ENCODE results near the gene DGAT2L6. TPM values are rescaled to one million over a fixed set of nuclear protein-coding genes. Genes with fewer than 3 reads are reported as not detected.

DGAT2L6 gene
- total RNA-seq, 1 donor from 2014 or later: not detected

- Mint-ChIP-seq H3K27me3 (ENCODE audit: low read depth) (no peaks in the 10 kb centered on the region), H3K36me3 (ENCODE audit: low read depth) (no peaks in the 10 kb centered on the region), H3K27ac (ENCODE audit: unreplicated experiment) (no peak overlapping the region), H3K4me1 (peaks cover 36% of the 10 kb centered on the region), H3K9me3 (no peaks in the 10 kb centered on the region), H3K4me3 (no peak overlapping the region)
- DNase-seq (ENCODE audit: low read depth, low spot score): no peak
- TF ChIP-seq, protein P1, sequence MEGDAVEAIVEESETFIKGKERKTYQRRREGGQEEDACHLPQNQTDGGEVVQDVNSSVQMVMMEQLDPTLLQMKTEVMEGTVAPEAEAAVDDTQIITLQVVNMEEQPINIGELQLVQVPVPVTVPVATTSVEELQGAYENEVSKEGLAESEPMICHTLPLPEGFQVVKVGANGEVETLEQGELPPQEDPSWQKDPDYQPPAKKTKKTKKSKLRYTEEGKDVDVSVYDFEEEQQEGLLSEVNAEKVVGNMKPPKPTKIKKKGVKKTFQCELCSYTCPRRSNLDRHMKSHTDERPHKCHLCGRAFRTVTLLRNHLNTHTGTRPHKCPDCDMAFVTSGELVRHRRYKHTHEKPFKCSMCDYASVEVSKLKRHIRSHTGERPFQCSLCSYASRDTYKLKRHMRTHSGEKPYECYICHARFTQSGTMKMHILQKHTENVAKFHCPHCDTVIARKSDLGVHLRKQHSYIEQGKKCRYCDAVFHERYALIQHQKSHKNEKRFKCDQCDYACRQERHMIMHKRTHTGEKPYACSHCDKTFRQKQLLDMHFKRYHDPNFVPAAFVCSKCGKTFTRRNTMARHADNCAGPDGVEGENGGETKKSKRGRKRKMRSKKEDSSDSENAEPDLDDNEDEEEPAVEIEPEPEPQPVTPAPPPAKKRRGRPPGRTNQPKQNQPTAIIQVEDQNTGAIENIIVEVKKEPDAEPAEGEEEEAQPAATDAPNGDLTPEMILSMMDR (conservative IDR thresholded peaks at IDR 0.05): no peak
Measured at GRCh38 chrX:70172964-70173363, 4.3 kb upstream of the DGAT2L6 start.

DNA sequence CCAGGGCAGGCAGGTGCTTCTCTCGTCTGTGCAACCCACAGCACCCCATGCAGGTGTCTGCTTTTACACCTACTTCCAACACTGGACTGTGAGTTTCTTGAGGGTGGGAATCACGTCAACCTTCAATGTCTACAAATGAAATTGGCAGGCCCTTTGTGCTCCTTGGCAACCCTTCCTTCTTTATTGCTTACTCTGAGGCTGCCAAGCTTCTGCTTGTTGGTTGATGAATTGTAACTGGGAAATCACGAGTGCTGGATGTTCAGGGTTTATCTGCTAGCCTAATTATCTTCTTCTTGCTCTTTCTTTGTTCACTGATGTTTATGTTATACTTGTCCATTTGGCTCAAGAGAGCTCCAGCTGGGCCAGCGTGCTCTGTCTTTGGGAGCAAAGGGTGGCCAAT, 2.5 kb upstream of the DGAT2L6 start:
- no peak overlapping the region for H3K4me3 Mint-ChIP-seq
- no peaks in the 10 kb centered on the region for H3K27me3 Mint-ChIP-seq (ENCODE audit: low read depth)
- no peaks in the 10 kb centered on the region for H3K9me3 Mint-ChIP-seq
- H3K36me3 Mint-ChIP-seq (ENCODE audit: low read depth): no peaks in the 10 kb centered on the region
- H3K27ac Mint-ChIP-seq (ENCODE audit: unreplicated experiment): no peak overlapping the region
- TF ChIP-seq, protein P1 (conservative IDR thresholded peaks at IDR 0.05): no peak
- H3K4me1 Mint-ChIP-seq: peaks cover 26% of the 10 kb centered on the region
- DNase-seq (ENCODE audit: low read depth, low spot score): no peak

- TF ChIP-seq, protein P1 (conservative IDR thresholded peaks at IDR 0.05): no peak
- Mint-ChIP-seq H3K9me3 (no peaks in the 10 kb centered on the region), H3K36me3 (ENCODE audit: low read depth) (no peaks in the 10 kb centered on the region), H3K4me1 (peaks cover 26% of the 10 kb centered on the region), H3K4me3 (no peak overlapping the region), H3K27me3 (ENCODE audit: low read depth) (no peaks in the 10 kb centered on the region), H3K27ac (ENCODE audit: unreplicated experiment) (no peak overlapping the region)
- DNase-seq (ENCODE audit: low read depth, low spot score): no peak
Measured at GRCh38 chrX:70175338-70175737, 1.9 kb upstream of the DGAT2L6 start.

DNA sequence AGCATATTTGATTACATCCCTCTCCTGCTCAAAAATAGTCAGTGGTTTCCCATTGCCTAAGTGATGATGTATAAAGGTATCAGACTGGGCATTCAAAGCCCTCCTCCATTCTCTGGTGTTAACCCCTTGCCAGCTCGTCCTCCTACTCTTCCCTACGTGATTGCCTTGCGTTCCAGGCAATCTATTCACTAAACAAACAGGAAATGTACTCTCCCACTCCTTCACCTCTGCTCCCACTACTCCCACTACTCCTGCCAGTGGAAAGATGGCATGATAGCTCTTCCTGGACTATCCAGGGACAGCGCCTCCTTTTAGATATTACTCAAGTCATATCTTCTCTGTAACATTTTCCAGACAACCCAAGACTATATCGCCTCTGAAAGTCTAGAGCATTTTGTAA, 5.8 kb downstream of the DGAT2L6 start:
- Mint-ChIP-seq H3K4me1 (no peaks in the 10 kb centered on the region), H3K9me3 (peaks cover 7% of the 10 kb centered on the region), H3K36me3 (ENCODE audit: low read depth) (peaks cover 3% of the 10 kb centered on the region), H3K27ac (ENCODE audit: unreplicated experiment) (no peak overlapping the region), H3K4me3 (no peak overlapping the region), H3K27me3 (ENCODE audit: low read depth) (no peaks in the 10 kb centered on the region)
- TF ChIP-seq, protein P1 (conservative IDR thresholded peaks at IDR 0.05): no peak
- no peak for DNase-seq (ENCODE audit: low read depth, low spot score)

GRCh38 chrX:70190225-70190624, 12.9 kb downstream of the DGAT2L6 start:
- H3K4me1 Mint-ChIP-seq: no peaks in the 10 kb centered on the region
- no peak overlapping the region for H3K4me3 Mint-ChIP-seq
- TF ChIP-seq, protein P1 (conservative IDR thresholded peaks at IDR 0.05): no peak
- H3K9me3 Mint-ChIP-seq: peaks cover 16% of the 10 kb centered on the region
- no peak for DNase-seq (ENCODE audit: low read depth, low spot score)
- H3K27me3 Mint-ChIP-seq (ENCODE audit: low read depth): peaks cover 2% of the 10 kb centered on the region
- no peak overlapping the region for H3K27ac Mint-ChIP-seq (ENCODE audit: unreplicated experiment)
- no peaks in the 10 kb centered on the region for H3K36me3 Mint-ChIP-seq (ENCODE audit: low read depth)
